Activated CD4-positive, alpha-beta T cell treated with anti-CD3 and anti-CD28 coated beads for 48 hours (primary cell): ENCODE data around the gene PSD.

ENCODE experiments used
- DNase-seq: peaks from one replicate; pipeline ENCODE4 v3.0.0-alpha.2; 2020

PSD gene

DNA sequence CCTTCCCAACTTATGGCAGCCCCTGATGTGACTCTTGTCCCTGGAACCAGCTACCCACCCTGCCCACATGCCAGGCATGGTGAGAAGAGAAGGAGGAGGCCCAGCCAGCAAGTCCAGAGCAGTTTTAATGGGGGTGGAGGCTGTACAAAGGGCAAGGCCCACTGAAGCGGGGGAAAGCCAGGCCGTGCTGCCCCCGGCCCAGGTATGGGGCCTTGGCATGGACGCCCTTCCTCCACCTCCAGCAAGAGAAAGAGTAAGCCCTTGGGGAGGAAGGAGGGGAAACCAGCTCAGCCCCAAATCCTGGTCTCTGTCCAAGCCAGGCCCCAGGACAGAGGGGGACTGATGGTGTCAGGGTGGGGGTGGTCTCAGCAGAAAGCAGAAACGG is 16.1 kb downstream of the PSD start:
- DNase-seq, result no peak

DNA sequence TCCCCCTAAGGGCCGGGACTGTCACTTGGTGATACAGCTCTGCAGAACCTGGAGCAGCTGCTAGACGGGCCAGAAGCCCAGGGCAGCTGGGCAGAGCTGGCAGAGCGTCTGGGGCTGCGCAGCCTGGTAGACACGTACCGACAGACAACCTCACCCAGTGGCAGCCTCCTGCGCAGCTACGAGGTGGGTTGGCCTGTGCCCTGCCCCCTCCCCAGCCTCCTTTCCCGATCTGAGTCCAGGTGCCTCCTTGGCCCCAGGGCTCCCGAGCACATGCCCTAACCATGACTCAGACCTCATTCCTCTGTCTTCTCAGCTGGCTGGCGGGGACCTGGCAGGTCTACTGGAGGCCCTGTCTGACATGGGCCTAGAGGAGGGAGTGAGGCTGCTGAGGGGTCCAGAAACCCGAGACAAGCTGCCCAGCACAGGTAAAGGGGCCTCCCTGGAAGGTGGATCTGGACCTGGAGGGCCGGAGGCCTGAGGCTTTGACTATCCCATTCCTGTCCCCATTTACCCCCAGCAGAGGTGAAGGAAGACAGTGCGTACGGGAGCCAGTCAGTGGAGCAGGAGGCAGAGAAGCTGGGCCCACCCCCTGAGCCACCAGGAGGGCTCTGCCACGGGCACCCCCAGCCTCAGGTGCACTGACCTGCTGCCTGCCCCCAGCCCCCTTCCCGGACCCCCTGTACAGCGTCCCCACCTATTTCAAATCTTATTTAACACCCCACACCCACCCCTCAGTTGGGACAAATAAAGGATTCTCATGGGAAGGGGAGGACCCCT is 16.7 kb downstream of the PSD start:
- DNase-seq, result no peak

DNA sequence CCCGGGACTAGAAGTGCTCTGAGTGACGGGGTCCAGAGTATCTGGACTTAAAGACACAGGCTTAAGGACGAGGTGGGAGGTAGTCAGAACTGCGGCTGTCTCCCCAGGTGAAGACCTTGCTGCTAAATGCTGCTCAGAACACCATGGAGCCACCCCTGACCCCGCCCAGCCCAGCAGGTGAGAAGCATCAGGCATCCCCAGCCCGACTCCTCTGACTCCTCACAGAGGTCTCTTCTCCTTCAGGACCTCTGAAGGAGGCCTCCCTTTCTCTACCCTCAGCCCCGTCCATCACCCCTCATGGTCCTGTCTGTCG is 17.3 kb downstream of the PSD start:
- DNase-seq, result no peak

- DNase-seq, result no peak
Measured at GRCh38 chr10:102400598-102401341, 17.8 kb downstream of the PSD start.

GRCh38 chr10:102400076-102400475 is 18.5 kb downstream of the PSD start:
- DNase-seq, result no peak

GRCh38 chr10:102399217-102400021 is 19.2 kb downstream of the PSD start:
- peak; percentile 92 for DNase-seq

DNA sequence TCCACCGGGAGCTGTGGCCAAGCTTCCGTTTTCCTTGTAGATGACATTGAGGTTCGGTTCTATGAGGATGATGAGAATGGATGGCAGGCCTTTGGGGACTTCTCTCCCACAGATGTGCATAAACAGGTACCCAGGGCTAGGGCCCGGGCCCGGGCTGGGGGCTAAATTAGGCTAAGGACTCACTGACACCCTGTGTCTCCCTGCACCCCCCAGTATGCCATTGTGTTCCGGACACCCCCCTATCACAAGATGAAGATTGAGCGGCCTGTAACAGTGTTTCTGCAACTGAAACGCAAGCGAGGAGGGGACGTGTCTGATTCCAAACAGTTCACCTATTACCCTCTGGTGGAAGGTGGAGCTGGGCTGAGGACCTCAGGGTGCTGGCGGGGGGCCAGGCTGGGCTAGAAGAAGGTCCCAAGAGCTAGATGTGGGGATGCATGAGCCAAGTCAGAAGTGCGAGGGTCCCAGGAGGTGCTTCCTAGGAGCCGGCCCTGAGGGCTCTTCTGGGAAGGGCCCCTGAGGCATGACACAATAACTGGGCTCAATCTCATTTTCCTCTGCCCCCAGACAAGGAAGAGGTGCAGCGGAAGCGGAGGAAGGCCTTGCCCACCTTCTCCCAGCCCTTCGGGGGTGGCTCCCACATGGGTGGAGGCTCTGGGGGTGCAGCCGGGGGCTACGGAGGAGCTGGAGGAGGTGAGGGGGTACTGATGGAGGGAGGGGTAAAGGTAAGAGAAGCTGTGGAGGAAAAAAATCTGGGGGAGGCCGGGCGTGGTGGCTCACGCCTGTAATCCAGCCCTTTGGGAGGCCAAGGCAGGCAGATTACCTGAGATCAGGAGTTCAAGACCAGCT is 20.2 kb downstream of the PSD start:
- no peak for DNase-seq

DNA sequence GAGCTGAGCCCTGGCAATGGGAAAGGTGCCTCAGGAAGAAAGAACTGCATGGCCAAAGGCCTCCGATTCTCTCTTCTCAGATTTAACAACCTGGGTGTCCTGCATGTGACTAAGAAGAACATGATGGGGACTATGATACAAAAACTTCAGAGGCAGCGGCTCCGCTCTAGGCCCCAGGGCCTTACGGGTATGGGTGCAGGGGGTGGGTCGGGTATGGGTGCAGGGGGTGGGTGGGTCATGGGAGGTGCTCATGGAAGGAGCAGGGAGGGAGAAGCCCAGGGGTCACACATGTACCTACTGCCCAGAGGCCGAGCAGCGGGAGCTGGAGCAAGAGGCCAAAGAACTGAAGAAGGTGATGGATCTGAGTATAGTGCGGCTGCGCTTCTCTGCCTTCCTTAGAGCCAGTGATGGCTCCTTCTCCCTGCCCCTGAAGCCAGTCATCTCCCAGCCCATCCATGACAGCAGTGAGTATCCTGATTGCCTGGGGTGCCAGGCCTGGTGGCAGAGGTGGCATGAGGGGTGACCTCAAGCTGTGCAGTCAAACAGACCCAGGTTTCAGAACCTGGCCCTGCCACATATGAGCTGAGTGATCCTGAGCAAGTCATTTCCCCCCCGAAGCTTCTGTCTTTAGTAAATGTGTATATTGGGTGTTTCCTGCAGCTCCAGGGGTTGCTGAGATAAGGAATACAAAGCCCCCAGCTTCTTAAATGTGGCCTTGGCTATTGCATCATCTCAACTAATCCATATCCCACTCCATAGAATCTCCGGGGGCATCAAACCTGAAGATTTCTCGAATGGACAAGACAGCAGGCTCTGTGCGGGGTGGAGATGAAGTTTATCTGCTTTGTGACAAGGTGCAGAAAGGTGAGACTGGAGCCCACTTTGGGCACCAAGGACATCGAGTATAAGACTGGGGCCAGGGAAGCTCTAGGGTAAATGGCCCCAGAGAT is 21.1 kb downstream of the PSD start:
- no peak for DNase-seq

GRCh38 chr10:102396730-102397151 is 21.8 kb downstream of the PSD start:
- no peak for DNase-seq

- DNase-seq, result no peak
Measured at GRCh38 chr10:102396317-102396650, 22.3 kb downstream of the PSD start.

DNA sequence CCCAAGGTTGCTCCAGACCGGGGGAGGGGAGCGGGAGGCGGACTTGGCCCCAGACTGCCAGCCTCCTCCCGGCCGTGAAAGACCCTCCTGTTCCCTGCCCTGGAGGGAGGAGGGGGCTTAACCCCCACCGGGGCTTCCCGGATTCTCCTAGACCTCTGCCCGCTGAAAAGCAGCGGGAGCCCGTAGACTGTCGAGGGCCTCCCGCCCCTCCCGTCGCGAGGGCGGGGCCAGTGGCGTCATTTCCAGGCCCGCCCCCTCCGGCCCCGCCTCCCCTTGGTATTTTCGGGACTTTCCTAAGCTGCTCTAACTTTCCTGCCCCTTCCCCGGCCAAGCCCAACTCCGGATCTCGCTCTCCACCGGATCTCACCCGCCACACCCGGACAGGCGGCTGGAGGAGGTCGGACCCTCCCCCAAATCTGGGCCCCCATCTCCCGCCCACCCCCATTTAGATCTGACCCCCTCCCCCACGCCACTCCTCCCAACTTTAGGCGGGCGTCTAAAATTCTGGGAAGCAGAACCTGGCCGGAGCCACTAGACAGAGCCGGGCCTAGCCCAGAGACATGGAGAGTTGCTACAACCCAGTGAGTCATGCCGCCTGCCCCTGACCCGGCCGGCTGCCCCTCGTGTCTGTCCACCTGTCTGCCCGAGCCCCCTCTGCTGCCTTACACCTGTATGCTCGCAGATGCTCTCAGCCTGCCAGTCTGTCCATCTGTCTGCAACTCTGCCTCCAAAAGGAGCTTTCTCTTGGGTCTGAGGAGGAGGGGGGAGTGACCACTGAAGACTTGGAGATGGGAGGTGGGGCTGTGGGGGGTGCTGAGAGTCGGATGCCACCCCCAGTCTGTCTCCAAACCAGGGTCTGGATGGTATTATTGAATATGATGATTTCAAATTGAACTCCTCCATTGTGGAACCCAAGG is 22.9 kb downstream of the PSD start, which contains the start of gene NFKB2:
TSS of gene NFKB2 (plus strand) at position 306 of the 917 bp plus-strand sequence. CDS start at position 561, 255 bp downstream.
- peak; percentile 92 for DNase-seq

DNA sequence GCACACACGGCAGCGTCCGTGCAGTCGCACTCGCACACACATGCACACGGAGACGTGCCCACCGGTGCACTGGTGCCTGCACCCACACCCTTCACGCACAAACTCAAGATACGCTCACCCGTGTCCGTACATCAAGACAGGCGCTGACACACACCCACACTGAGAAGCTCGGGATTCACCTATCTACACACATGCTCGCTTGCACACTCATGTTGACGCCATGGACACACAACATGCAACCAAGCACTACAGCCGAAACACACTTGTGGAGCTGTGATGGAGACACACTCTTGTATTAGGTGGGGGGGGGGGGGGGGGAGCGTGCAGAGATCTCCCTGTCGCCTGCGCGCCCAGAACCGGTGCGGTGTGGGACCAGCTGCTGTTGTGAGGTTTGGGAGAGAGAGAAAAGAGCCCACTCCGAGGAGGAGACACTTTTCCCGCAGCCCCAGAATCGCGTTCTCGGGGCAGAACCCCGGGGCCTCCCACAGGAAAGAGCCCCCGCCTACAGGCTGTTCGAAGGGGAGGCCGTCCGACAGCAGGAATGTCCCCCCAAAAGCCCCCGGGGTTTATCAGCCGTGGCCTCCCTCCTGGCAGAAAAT is 23.7 kb downstream of the PSD start:
- peak; percentile 69 for DNase-seq

GRCh38 chr10:102394079-102394800 is 24.3 kb downstream of the PSD start:
- peak; percentile 99 for DNase-seq

DNA sequence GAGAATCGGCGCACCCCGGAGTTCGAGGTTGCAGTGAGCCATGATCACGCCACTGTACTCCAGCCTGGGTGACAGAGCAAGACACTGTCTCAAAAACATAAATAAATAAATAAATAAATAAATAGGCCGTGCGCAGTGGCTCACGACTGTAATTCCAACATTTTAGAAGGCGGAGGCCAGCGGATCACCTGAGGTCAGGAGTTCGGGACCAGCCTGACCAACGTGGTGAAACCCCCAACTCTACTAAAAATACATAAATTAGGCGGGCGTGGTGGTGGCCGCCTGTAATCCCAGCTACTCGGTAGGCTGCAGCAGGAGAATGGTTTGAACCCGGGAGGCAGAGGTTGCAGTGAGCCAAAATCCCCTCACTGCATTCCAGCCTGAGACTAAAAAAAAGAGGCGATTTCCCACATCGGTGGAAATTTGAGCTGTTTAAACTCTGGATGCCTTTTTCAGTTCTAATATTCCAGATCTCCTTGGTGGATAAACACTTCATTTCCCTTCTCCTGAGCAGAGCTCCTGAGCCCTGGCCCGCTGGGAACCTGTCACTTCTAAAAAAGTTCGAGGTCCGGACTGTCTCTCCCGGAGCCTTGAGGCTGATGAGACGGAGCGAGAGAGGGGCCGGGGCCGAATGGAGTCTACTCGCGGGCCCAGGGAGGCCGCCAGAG is 25.0 kb downstream of the PSD start:
- DNase-seq, result no peak

GRCh38 chr10:102392306-102392705 is 26.3 kb downstream of the PSD start:
- DNase-seq, result no peak

- DNase-seq, result no peak
Measured at GRCh38 chr10:102389894-102390293, 28.7 kb downstream of the PSD start.

GRCh38 chr10:102384606-102385429 is 33.8 kb downstream of the PSD start:
- no peak for DNase-seq

DNA sequence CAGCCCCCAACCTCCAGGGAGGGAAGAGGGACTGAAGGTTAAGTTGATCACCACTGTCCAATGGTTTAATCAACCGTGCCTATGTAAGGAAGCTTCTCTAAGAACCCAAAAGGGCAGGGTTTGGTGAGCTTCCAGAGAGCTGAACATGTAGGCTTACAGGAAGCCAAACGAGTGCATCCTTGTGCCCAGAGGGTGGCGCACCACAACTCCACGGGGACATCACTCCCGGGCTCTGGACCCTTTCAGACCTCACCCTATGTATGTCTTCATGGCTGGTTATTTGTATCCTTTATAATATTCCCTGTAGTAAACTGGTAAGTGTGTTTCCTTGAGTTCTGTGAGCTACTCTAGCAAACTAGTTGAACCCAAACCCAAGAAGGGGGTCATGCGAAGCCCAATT is 34.5 kb downstream of the PSD start:
- DNase-seq, result no peak
